Vagina (tissue), 2 donors: Measurements from ENCODE around the gene C22orf31. TPM values are rescaled to one million over a fixed set of nuclear protein-coding genes. Genes with fewer than 3 reads are reported as not detected.

Experiments used
- DNase-seq, 2 donors: peaks; one replicate each; pipeline ENCODE4 v3.0.0-alpha.2; 2017; ENCODE audit errors: extremely low spot score in 2 of 2
- H3K27ac ChIP-seq: fragments of 200-600 bp; sonication (generic); one replicate; pipeline ENCODE4 v1.5.1; 2019
- H3K27me3 ChIP-seq: fragments of 200-600 bp; sonication (generic); one replicate; pipeline ENCODE4 v1.5.1; 2019
- H3K36me3 ChIP-seq, 2 donors: fragments of 200-600 bp; sonication (generic); one replicate each; pipeline ENCODE4 v1.5.1; 2017 to 2019
- H3K4me1 ChIP-seq: fragments of 200-600 bp; sonication (generic); one replicate; pipeline ENCODE4 v1.5.1; 2019
- H3K4me3 ChIP-seq, 2 donors: fragments of 200-600 bp; sonication (generic); 1 replicate in 1 of 2; 2 replicates in 1 of 2; pipeline ENCODE4 v1.5.1; 2016 to 2019
- H3K9me3 ChIP-seq: fragments of 200-600 bp; sonication (generic); one replicate; pipeline ENCODE4 v1.5.1; 2019
- POLR2A ChIP-seq, 2 donors: fragments of 450-650 bp; IDR thresholded peaks; one replicate each; pipeline ENCODE4 v1.6.1; 2017; ENCODE audit warnings: antibody characterized with exemption in 2 of 2, mild to moderate bottlenecking in 2 of 2, moderate library complexity in 2 of 2
- POLR2AphosphoS5 ChIP-seq, 2 donors: sonication (generic); formaldehyde crosslinking; IDR thresholded peaks; one replicate each; pipeline ENCODE4 v1.9.0; 2017; ENCODE audit warnings: antibody characterized with exemption in 2 of 2, mild to moderate bottlenecking in 2 of 2, low read depth in 1 of 2; ENCODE audit not compliant: insufficient read depth in 1 of 2
- intact Hi-C: fragments of 100-400 bp; cut with DNase I; formaldehyde crosslinking; loops from one replicate; pipeline ENCODE4 v1.15.1; 2023
- total RNA-seq: library from RNA; depleted of rRNA; stranded (reverse); fragments of >200 nt; gene quantifications from one replicate; pipeline ENCODE4 v1.2.3, GENCODE V29; 2016
- TF ChIP-seq, protein P1 (sequence below), 3 experiments: fragments of 450-650 bp in 2 of 3; fragments of 200-600 bp in 1 of 3; sonication (generic) in 1 of 3; IDR thresholded peaks; one replicate each; pipeline ENCODE4 v1.5.1; 2017 to 2019; ENCODE audit warnings: antibody characterized with exemption in 3 of 3, mild to moderate bottlenecking in 2 of 3, moderate library complexity in 2 of 3

C22orf31 gene
- total RNA-seq, 1 donor from 2014 or later: not detected

DNA sequence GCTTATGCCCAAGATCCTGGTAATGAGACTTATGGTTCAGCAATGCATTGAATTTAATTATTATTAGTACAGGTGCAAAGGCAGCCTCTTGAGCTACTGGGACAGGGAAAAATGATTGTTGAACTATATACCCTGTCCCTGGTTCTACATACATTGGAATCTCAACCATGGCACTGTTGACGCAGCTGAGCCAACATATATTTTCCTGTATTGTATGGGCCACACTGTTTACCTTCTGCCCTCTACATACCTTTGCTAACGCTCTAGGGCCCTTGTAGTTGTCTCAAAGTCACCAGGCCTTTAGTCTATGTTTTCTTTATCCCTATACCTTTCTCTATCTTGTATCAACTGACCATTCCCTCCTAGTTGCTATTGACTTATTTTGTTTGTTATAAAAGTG lies 33.8 kb upstream of the C22orf31 start:
- H3K36me3 ChIP-seq: peaks cover 0 to 32% of the 10 kb centered on the region in 2 donors
- H3K27ac ChIP-seq: no peak overlapping the region
- DNase-seq: no peak

DNA sequence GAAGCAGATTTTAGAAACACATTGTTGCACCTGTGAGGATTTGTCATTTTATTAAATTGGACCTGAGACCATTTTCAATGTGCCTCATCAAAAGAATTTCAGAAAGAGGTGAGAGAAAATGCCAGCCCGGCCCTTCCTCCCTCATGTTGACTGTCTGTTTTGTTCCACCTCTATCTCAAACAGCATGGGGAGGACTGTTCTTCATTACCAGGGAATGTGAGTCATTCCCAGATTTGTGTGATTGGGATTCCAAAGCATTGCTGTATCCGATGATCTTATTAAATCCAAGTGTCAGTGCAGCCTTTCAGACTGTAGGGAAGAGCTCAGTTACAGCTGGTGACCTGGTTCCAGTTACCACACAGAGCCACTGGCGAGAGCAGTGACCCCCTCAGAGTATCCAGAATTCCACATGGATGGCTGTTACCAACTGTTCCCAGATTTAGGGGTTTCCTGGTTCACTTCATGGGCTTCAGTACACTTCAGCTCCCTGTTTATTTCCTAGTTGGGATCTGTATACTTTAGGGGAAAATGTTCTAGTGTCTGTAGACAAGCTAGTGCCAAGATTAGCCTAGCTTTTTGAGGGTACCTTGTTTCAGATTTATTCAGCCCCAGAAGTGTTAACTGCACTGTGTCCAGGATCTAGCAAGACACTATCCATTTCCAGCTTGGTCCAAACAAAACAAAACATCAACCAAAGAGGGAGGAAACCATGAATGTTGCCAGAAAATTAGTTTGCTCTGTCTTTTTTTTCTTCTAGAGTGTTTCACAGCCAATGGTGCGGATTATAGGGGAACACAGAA lies 32.1 kb upstream of the C22orf31 start:
- H3K36me3 ChIP-seq: peaks cover 0 to 22% of the 10 kb centered on the region in 2 donors
- H3K27ac ChIP-seq: peak overlapping the region; percentile 22
- TF ChIP-seq, protein P1, sequence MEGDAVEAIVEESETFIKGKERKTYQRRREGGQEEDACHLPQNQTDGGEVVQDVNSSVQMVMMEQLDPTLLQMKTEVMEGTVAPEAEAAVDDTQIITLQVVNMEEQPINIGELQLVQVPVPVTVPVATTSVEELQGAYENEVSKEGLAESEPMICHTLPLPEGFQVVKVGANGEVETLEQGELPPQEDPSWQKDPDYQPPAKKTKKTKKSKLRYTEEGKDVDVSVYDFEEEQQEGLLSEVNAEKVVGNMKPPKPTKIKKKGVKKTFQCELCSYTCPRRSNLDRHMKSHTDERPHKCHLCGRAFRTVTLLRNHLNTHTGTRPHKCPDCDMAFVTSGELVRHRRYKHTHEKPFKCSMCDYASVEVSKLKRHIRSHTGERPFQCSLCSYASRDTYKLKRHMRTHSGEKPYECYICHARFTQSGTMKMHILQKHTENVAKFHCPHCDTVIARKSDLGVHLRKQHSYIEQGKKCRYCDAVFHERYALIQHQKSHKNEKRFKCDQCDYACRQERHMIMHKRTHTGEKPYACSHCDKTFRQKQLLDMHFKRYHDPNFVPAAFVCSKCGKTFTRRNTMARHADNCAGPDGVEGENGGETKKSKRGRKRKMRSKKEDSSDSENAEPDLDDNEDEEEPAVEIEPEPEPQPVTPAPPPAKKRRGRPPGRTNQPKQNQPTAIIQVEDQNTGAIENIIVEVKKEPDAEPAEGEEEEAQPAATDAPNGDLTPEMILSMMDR (IDR thresholded peaks at IDR 0.05): no peak
- TF ChIP-seq POLR2AphosphoS5 (IDR thresholded peaks at IDR 0.05; ENCODE audit: insufficient read depth in 1 of 2, low read depth in 1 of 2) (no peak), POLR2A (IDR thresholded peaks at IDR 0.05) (no peak)
- no peaks in the 10 kb centered on the region for H3K9me3 ChIP-seq
- H3K4me3 ChIP-seq: peak overlapping the region in 1 of 2 donors; percentile 11
- intact Hi-C loops: no loop called here
- no peak for DNase-seq
- peaks cover 21% of the 10 kb centered on the region for H3K4me1 ChIP-seq
- no peaks in the 10 kb centered on the region for H3K27me3 ChIP-seq

More for the DNA sequence above, 33.8 kb upstream of the C22orf31 start:
- intact Hi-C loops: no loop called here
- no peaks in the 10 kb centered on the region for H3K27me3 ChIP-seq
- peaks cover 21% of the 10 kb centered on the region for H3K4me1 ChIP-seq
- H3K9me3 ChIP-seq: no peaks in the 10 kb centered on the region
- no peak for TF ChIP-seq POLR2AphosphoS5 (IDR thresholded peaks at IDR 0.05; ENCODE audit: insufficient read depth in 1 of 2, low read depth in 1 of 2)
- no peak for TF ChIP-seq POLR2A (IDR thresholded peaks at IDR 0.05)
- TF ChIP-seq, protein P1 (IDR thresholded peaks at IDR 0.05): no peak
- no peak overlapping the region for H3K4me3 ChIP-seq

DNA sequence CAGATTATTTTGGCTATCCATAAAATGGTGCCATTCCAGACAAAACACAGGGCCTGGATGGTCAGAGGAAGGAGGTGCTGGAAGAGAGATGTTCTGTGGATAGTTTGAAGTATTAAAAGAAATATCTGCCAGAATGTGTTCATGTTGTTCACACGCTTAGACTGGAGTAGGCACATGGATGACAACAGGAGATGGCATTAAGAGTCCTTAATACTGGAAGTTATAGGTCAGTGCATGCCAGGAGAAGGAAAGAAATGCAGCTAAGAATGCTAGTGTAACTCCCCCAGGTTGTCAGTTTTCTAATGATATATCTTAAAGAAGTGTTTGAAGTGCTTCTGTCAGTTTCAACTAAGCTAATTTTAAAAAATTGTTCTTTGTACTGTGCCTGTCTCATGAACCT lies 31.4 kb upstream of the C22orf31 start:
- Histone ChIP-seq H3K36me3 (peaks cover 0 to 22% of the 10 kb centered on the region in 2 donors), H3K9me3 (no peaks in the 10 kb centered on the region), H3K27me3 (no peaks in the 10 kb centered on the region), H3K4me1 (peaks cover 21% of the 10 kb centered on the region), H3K4me3 (no peak overlapping the region), H3K27ac (peak overlapping the region; percentile 53)
- no peak for TF ChIP-seq POLR2AphosphoS5 (IDR thresholded peaks at IDR 0.05; ENCODE audit: insufficient read depth in 1 of 2, low read depth in 1 of 2)
- TF ChIP-seq, protein P1 (IDR thresholded peaks at IDR 0.05): no peak
- no peak for TF ChIP-seq POLR2A (IDR thresholded peaks at IDR 0.05)
- intact Hi-C loops: no loop called here
- DNase-seq: no peak

DNA sequence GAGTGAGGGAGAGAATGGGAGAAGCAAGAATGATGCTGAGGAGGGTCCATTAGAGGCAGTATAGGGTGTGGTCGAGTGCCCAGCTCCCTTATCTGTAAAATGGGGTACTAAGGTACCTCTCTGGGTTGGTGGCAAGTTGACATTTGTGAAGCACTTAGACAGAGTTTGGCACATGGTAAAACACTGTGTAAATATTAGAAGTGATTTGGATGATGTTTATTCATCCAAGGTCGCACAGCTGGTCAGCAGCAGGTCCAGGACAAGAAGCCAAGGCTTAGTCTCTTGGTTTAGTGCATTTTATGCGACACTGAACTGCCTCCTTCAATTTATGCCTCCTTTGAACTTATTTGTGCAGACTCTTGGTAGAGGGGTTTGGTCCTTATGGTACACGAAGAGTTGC lies 30.6 kb upstream of the C22orf31 start:
- no peaks in the 10 kb centered on the region for H3K9me3 ChIP-seq
- intact Hi-C loops: no loop called here
- H3K4me1 ChIP-seq: peaks cover 21% of the 10 kb centered on the region
- H3K27me3 ChIP-seq: no peaks in the 10 kb centered on the region
- peak overlapping the region; percentile 53 for H3K27ac ChIP-seq
- peaks cover 0 to 22% of the 10 kb centered on the region in 2 donors for H3K36me3 ChIP-seq
- no peak for TF ChIP-seq POLR2AphosphoS5 (IDR thresholded peaks at IDR 0.05; ENCODE audit: insufficient read depth in 1 of 2, low read depth in 1 of 2)
- TF ChIP-seq, protein P1 (IDR thresholded peaks at IDR 0.05): no peak
- TF ChIP-seq POLR2A (IDR thresholded peaks at IDR 0.05): no peak
- H3K4me3 ChIP-seq: no peak overlapping the region
- DNase-seq: no peak

DNA sequence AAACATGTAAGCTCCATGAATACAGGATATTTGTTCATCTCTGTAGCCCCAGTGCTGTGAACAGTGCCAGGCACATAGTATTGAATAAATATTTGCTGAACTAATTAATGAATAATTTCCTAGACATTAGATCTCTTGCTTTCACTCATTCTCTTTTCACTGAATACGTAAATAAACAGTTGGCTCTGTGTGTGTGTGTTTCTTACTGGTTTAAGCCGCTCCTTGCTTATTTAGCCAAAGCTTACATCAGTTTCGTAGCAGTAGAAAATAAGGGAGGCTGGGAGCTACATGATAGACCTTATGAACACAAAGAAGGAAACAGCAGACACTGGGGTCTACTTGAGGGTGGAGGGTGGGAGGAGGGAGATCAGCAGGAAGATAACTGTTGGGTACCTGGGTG lies 28.4 kb upstream of the C22orf31 start:
- no peaks in the 10 kb centered on the region for H3K9me3 ChIP-seq
- H3K27me3 ChIP-seq: no peaks in the 10 kb centered on the region
- H3K4me1 ChIP-seq: peaks cover 21% of the 10 kb centered on the region
- no peak for DNase-seq
- TF ChIP-seq POLR2A (IDR thresholded peaks at IDR 0.05) (no peak), POLR2AphosphoS5 (IDR thresholded peaks at IDR 0.05; ENCODE audit: insufficient read depth in 1 of 2, low read depth in 1 of 2) (no peak)
- TF ChIP-seq, protein P1 (IDR thresholded peaks at IDR 0.05): no peak
- intact Hi-C loops: no loop called here
- peaks cover 0 to 4% of the 10 kb centered on the region in 2 donors for H3K36me3 ChIP-seq
- no peak overlapping the region for H3K4me3 ChIP-seq
- no peak overlapping the region for H3K27ac ChIP-seq
